Activated T-cell treated with anti-CD3 and anti-CD28 coated beads, Interleukin-2, amount 50 U/mL, for 72 hours (primary cell): Measurements from ENCODE around the gene LPAR5. TPM values are rescaled to one million over a fixed set of nuclear protein-coding genes. Genes with fewer than 3 reads are reported as not detected.
A peak's percentile ranks its signal among the peaks of the same experiment; 100 is the strongest.

ENCODE experiments used
- ATAC-seq, 2 donors: fragments of 150-1000 bp; cut with Tn5 transposase; replicated peaks in 1 of 2; 2 replicates each; pipeline ENCODE4 v1.10.0; 2021; ENCODE audit warnings: moderate library complexity in 2 of 2, mild to moderate bottlenecking in 1 of 2
- DNase-seq, 2 donors: peaks; one replicate each; pipeline ENCODE4 v3.0.0; 2021 to 2022; ENCODE audit warnings: mixed read lengths in 1 of 2
- H3K27ac Mint-ChIP-seq: one replicate; pipeline ENCODE4 v1.8.0; 2022; ENCODE audit warnings: mild to moderate bottlenecking, moderate library complexity, mixed read lengths
- H3K27me3 Mint-ChIP-seq: one replicate; pipeline ENCODE4 v1.8.0; 2022; ENCODE audit warnings: low read depth, mixed read lengths
- H3K36me3 Mint-ChIP-seq, 2 donors: one replicate each; pipeline ENCODE4 v1.8.0; 2022; ENCODE audit warnings: mixed read lengths in 2 of 2, mild to moderate bottlenecking in 1 of 2; ENCODE audit not compliant: insufficient read depth in 2 of 2
- H3K4me1 Mint-ChIP-seq: one replicate; pipeline ENCODE4 v1.8.0; 2022; ENCODE audit warnings: low read depth, mixed read lengths
- H3K4me3 Mint-ChIP-seq, 2 donors: one replicate each; pipeline ENCODE4 v1.8.0; 2022; ENCODE audit warnings: mild to moderate bottlenecking in 2 of 2, mixed read lengths in 2 of 2, moderate library complexity in 2 of 2
- H3K9me3 Mint-ChIP-seq, 2 donors: one replicate each; pipeline ENCODE4 v1.8.0; 2022; ENCODE audit warnings: mixed read lengths in 2 of 2
- total RNA-seq, 2 donors: library from RNA; stranded (reverse); gene quantifications; one replicate each; pipeline ENCODE4 v1.2.3, GENCODE V29; 2022

Gene LPAR5
- total RNA-seq, 2 donors from 2014 or later = 4.1 to 8.9 TPM

- H3K9me3 Mint-ChIP-seq = peaks cover 4 to 9% of the 10 kb centered on the region in 2 donors
- DNase-seq = peak; percentile 54 to 69
- peak within 1 kb of the TSS; percentile 27 for H3K27ac Mint-ChIP-seq
- ATAC-seq = peak; percentile 80 to 93
- H3K4me3 Mint-ChIP-seq = peak within 1 kb of the TSS; percentile 77 to 81
- H3K4me1 Mint-ChIP-seq = peaks cover 16% of the 10 kb centered on the region
- H3K36me3 Mint-ChIP-seq = peaks cover 12 to 25% of the 10 kb centered on the region in 2 donors
- peaks cover under 1% of the 10 kb centered on the region for H3K27me3 Mint-ChIP-seq
Measured at GRCh38 chr12:6647083-6647604, 11.4 kb upstream of the LPAR5 start, which contains the start of gene ACRBP. TSS of gene ACRBP (minus strand) at chr12:6647432. CDS start at chr12:6647366, 66 bp downstream.

GRCh38 chr12:6646276-6647082, 10.7 kb upstream of the LPAR5 start:
- Mint-ChIP-seq H3K4me3 (peak overlapping the region; percentile 77 to 81), H3K4me1 (peaks cover 16% of the 10 kb centered on the region), H3K27me3 (peaks cover 5% of the 10 kb centered on the region), H3K27ac (peak overlapping the region; percentile 27), H3K36me3 (peaks cover 10 to 23% of the 10 kb centered on the region in 2 donors), H3K9me3 (peaks cover 4 to 9% of the 10 kb centered on the region in 2 donors)
- no peak for DNase-seq
- ATAC-seq = peak in 1 of 2 donors; percentile 13

- Mint-ChIP-seq H3K36me3 (peaks cover 8 to 20% of the 10 kb centered on the region in 2 donors), H3K4me1 (peaks cover 16% of the 10 kb centered on the region), H3K9me3 (peaks cover 4 to 9% of the 10 kb centered on the region in 2 donors), H3K27ac (no peak overlapping the region), H3K27me3 (peaks cover 5% of the 10 kb centered on the region), H3K4me3 (no peak overlapping the region)
- ATAC-seq (no peak), DNase-seq (no peak)
Measured at GRCh38 chr12:6644903-6645302, 9.1 kb upstream of the LPAR5 start.

GRCh38 chr12:6644257-6644596, 8.5 kb upstream of the LPAR5 start:
- H3K4me1 Mint-ChIP-seq = peaks cover 16% of the 10 kb centered on the region

GRCh38 chr12:6643569-6644256, 8.0 kb upstream of the LPAR5 start:
- Mint-ChIP-seq H3K4me1 (peaks cover 16% of the 10 kb centered on the region), H3K27ac (no peak overlapping the region), H3K36me3 (peaks cover 8 to 20% of the 10 kb centered on the region in 2 donors), H3K27me3 (peaks cover 5% of the 10 kb centered on the region), H3K9me3 (peaks cover 4 to 9% of the 10 kb centered on the region in 2 donors), H3K4me3 (no peak overlapping the region)
- DNase-seq (no peak), ATAC-seq (no peak)

More at GRCh38 chr12:6644257-6644596, 8.5 kb upstream of the LPAR5 start:
- H3K27ac Mint-ChIP-seq = no peak overlapping the region
- H3K9me3 Mint-ChIP-seq = peaks cover 4 to 9% of the 10 kb centered on the region in 2 donors
- no peak for DNase-seq
- no peak overlapping the region for H3K4me3 Mint-ChIP-seq
- peaks cover 8 to 20% of the 10 kb centered on the region in 2 donors for H3K36me3 Mint-ChIP-seq
- H3K27me3 Mint-ChIP-seq = peaks cover 5% of the 10 kb centered on the region
- ATAC-seq = no peak

GRCh38 chr12:6641131-6641530, 5.4 kb upstream of the LPAR5 start:
- peaks cover 7 to 12% of the 10 kb centered on the region in 2 donors for H3K36me3 Mint-ChIP-seq
- no peak overlapping the region for H3K4me3 Mint-ChIP-seq
- DNase-seq (no peak), ATAC-seq (no peak)
- peaks cover 18% of the 10 kb centered on the region for H3K4me1 Mint-ChIP-seq
- peaks cover 5% of the 10 kb centered on the region for H3K27me3 Mint-ChIP-seq
- no peak overlapping the region for H3K27ac Mint-ChIP-seq
- H3K9me3 Mint-ChIP-seq = peaks cover 4 to 9% of the 10 kb centered on the region in 2 donors

- Mint-ChIP-seq H3K27ac (no peak overlapping the region), H3K9me3 (peaks cover 4 to 9% of the 10 kb centered on the region in 2 donors), H3K27me3 (peaks cover 5% of the 10 kb centered on the region), H3K4me3 (no peak overlapping the region), H3K36me3 (peaks cover 7 to 12% of the 10 kb centered on the region in 2 donors), H3K4me1 (peaks cover 24% of the 10 kb centered on the region)
- DNase-seq (no peak), ATAC-seq (no peak)
Measured at GRCh38 chr12:6640497-6640896, 4.7 kb upstream of the LPAR5 start.

GRCh38 chr12:6639151-6639801, 3.5 kb upstream of the LPAR5 start:
- ATAC-seq (no peak), DNase-seq (no peak)
- H3K36me3 Mint-ChIP-seq = peaks cover 1 to 6% of the 10 kb centered on the region in 2 donors
- H3K27ac Mint-ChIP-seq = no peak overlapping the region
- H3K9me3 Mint-ChIP-seq = peaks cover 1 to 4% of the 10 kb centered on the region in 2 donors
- H3K4me3 Mint-ChIP-seq = no peak overlapping the region
- peaks cover 32% of the 10 kb centered on the region for H3K4me1 Mint-ChIP-seq
- H3K27me3 Mint-ChIP-seq = peaks cover 5% of the 10 kb centered on the region

GRCh38 chr12:6638305-6638704, 2.5 kb upstream of the LPAR5 start:
- H3K36me3 Mint-ChIP-seq = peaks cover 0 to 3% of the 10 kb centered on the region in 2 donors
- H3K4me1 Mint-ChIP-seq = peaks cover 36% of the 10 kb centered on the region
- ATAC-seq (no peak), DNase-seq (no peak)
- no peak overlapping the region for H3K4me3 Mint-ChIP-seq
- H3K9me3 Mint-ChIP-seq = peaks cover 0 to 2% of the 10 kb centered on the region in 2 donors
- no peak overlapping the region for H3K27ac Mint-ChIP-seq
- H3K27me3 Mint-ChIP-seq = peaks cover 5% of the 10 kb centered on the region

GRCh38 chr12:6635375-6635855, 344 bp downstream of the LPAR5 start:
- peak overlapping the region; percentile 82 for H3K27ac Mint-ChIP-seq
- H3K4me1 Mint-ChIP-seq = peaks cover 65% of the 10 kb centered on the region

GRCh38 chr12:6632026-6632983, 3.5 kb downstream of the LPAR5 start:
- DNase-seq = peak; percentile 59 to 67
- H3K27ac Mint-ChIP-seq = peak overlapping the region; percentile 99
- no peaks in the 10 kb centered on the region for H3K27me3 Mint-ChIP-seq
- H3K36me3 Mint-ChIP-seq = no peaks in the 10 kb centered on the region
- peak; percentile 52 to 62 for ATAC-seq
- H3K4me3 Mint-ChIP-seq = peak overlapping the region; percentile 88 to 94
- peaks cover 70% of the 10 kb centered on the region for H3K4me1 Mint-ChIP-seq
- no peaks in the 10 kb centered on the region for H3K9me3 Mint-ChIP-seq

More at GRCh38 chr12:6635375-6635855, 344 bp downstream of the LPAR5 start:
- Mint-ChIP-seq H3K36me3 (no peaks in the 10 kb centered on the region), H3K27me3 (no peaks in the 10 kb centered on the region), H3K9me3 (no peaks in the 10 kb centered on the region), H3K4me3 (peak overlapping the region; percentile 75 to 78)
- DNase-seq (peak; percentile 74 to 80), ATAC-seq (peak; percentile 81 to 91)
